Gastrocnemius medialis (tissue), 4 donors: ENCODE results near the gene ACAD10.

Experiments used
- CTCF ChIP-seq, 5 experiments: fragments of 450-650 bp in 3 of 5; fragments of 200-600 bp in 2 of 5; sonication (generic) in 2 of 5; IDR thresholded peaks in 4 of 5; conservative IDR thresholded peaks in 1 of 5; 1 replicate in 4 of 5; 2 replicates in 1 of 5; pipeline ENCODE4 v1.5.1; 2016 to 2019; ENCODE audit warnings: antibody characterized with exemption in 5 of 5, mild to moderate bottlenecking in 3 of 5, moderate library complexity in 3 of 5
- POLR2A ChIP-seq, 2 donors: fragments of 450-650 bp; IDR thresholded peaks; one replicate each; pipeline ENCODE4 v1.6.1; 2017; ENCODE audit warnings: antibody characterized with exemption in 2 of 2, mild to moderate bottlenecking in 2 of 2, moderate library complexity in 2 of 2

DNA sequence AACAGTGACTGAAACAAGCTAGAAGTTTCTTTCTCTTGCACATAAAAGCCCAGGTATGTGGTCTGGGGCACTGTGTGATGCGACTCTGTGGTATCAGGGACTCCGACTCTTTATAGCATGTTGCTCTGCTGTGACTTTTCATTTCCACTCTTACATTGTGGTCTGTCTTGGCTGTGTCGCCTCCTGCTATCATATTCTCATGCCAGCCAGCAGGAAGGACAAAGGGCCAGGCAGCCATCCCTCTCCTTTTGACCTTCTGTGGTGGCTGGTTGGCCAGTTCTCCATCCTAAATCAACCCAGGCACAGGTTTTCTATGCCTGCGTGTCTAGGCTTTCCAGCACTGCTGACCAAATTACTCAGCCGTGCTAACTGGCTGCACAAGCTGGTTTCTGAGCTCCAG is 8.0 kb downstream of the ACAD10 start:
- TF ChIP-seq CTCF (IDR thresholded peaks at IDR 0.05 in 4 of 5, conservative IDR thresholded peaks at IDR 0.05 in 1 of 5) (no peak), POLR2A (IDR thresholded peaks at IDR 0.05) (no peak)
